Measurements from ENCODE around the gene DPEP3.

DNA sequence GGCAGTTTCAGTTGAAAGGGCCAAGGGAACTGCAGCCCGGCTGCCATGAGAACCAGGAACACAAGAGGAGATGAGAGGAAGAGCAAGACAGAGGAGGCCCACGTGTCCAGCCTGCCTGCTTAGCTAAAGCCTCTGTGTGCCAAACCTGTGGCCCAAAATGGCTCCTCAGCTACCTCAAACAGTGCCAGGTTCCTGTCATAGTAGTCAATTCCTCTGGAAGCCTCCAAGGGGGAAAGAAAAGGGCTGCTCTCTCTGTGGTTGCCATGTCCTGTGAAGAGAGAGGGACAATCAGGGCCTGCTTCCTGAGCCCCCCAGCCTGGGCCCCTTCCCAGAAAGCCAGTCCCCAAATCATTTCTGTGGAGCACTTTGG lies 17.0 kb downstream of the DPEP3 start:
- TF ChIP-seq, protein P1, sequence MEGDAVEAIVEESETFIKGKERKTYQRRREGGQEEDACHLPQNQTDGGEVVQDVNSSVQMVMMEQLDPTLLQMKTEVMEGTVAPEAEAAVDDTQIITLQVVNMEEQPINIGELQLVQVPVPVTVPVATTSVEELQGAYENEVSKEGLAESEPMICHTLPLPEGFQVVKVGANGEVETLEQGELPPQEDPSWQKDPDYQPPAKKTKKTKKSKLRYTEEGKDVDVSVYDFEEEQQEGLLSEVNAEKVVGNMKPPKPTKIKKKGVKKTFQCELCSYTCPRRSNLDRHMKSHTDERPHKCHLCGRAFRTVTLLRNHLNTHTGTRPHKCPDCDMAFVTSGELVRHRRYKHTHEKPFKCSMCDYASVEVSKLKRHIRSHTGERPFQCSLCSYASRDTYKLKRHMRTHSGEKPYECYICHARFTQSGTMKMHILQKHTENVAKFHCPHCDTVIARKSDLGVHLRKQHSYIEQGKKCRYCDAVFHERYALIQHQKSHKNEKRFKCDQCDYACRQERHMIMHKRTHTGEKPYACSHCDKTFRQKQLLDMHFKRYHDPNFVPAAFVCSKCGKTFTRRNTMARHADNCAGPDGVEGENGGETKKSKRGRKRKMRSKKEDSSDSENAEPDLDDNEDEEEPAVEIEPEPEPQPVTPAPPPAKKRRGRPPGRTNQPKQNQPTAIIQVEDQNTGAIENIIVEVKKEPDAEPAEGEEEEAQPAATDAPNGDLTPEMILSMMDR (IDR thresholded peaks at IDR 0.05; ENCODE audit: low read length) = no peak
- no peak for TF ChIP-seq EZH2 (IDR thresholded peaks at IDR 0.05; ENCODE audit: borderline replicate concordance, low read length)

Data from OCI-LY1 (cell line).